Hepatocyte (in vitro differentiated cells): ENCODE measurements around the gene CCDC126.

Experiments used
- CTCF ChIP-seq: fragments of 200-600 bp; sonication (generic); IDR thresholded peaks from 2 replicates; pipeline ENCODE4 v1.5.1; 2016; ENCODE audit warnings: antibody characterized with exemption, mild to moderate bottlenecking; ENCODE audit not compliant: poor library complexity
- EZH2 ChIP-seq: fragments of 200-600 bp; sonication (generic); IDR thresholded peaks from 2 replicates; pipeline ENCODE4 v1.6.1; 2016; ENCODE audit warnings: antibody characterized with exemption, mild to moderate bottlenecking, borderline replicate concordance
- EZH2phosphoT487 ChIP-seq: fragments of 200-600 bp; sonication (generic); IDR thresholded peaks from one replicate; pipeline ENCODE4 v1.6.1; 2018; ENCODE audit warnings: antibody characterized with exemption, mild to moderate bottlenecking, low read depth, moderate library complexity; ENCODE audit not compliant: unreplicated experiment, severe bottlenecking

GRCh38 chr7:23570592-23571200, 26.5 kb upstream of the CCDC126 start:
- TF ChIP-seq CTCF, result peak; percentile 96
- TF ChIP-seq EZH2, result no peak
- no peak for TF ChIP-seq EZH2phosphoT487
